ENCODE measurements around the gene TRAK2.
A peak's percentile ranks its signal among the peaks of the same experiment; 100 is the strongest.

- TF ChIP-seq CTCF (IDR thresholded peaks at IDR 0.05) (no peak), POLR2A (IDR thresholded peaks at IDR 0.05) (no peak), POLR2AphosphoS5 (IDR thresholded peaks at IDR 0.05) (peak in 2 of 3 donors; percentile 53 to 58)
These were observed 45.1 kb downstream of the TRAK2 start for GRCh38 chr2:201406077-201406662.
